Measurements from ENCODE around the gene POLR3C. TPM values are rescaled to one million over a fixed set of nuclear protein-coding genes. Genes with fewer than 3 reads are reported as not detected.

POLR3C gene, protein sequence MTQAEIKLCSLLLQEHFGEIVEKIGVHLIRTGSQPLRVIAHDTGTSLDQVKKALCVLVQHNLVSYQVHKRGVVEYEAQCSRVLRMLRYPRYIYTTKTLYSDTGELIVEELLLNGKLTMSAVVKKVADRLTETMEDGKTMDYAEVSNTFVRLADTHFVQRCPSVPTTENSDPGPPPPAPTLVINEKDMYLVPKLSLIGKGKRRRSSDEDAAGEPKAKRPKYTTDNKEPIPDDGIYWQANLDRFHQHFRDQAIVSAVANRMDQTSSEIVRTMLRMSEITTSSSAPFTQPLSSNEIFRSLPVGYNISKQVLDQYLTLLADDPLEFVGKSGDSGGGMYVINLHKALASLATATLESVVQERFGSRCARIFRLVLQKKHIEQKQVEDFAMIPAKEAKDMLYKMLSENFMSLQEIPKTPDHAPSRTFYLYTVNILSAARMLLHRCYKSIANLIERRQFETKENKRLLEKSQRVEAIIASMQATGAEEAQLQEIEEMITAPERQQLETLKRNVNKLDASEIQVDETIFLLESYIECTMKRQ
- total RNA-seq, result 42.5 and 47.0 TPM in 2 replicates

DNA sequence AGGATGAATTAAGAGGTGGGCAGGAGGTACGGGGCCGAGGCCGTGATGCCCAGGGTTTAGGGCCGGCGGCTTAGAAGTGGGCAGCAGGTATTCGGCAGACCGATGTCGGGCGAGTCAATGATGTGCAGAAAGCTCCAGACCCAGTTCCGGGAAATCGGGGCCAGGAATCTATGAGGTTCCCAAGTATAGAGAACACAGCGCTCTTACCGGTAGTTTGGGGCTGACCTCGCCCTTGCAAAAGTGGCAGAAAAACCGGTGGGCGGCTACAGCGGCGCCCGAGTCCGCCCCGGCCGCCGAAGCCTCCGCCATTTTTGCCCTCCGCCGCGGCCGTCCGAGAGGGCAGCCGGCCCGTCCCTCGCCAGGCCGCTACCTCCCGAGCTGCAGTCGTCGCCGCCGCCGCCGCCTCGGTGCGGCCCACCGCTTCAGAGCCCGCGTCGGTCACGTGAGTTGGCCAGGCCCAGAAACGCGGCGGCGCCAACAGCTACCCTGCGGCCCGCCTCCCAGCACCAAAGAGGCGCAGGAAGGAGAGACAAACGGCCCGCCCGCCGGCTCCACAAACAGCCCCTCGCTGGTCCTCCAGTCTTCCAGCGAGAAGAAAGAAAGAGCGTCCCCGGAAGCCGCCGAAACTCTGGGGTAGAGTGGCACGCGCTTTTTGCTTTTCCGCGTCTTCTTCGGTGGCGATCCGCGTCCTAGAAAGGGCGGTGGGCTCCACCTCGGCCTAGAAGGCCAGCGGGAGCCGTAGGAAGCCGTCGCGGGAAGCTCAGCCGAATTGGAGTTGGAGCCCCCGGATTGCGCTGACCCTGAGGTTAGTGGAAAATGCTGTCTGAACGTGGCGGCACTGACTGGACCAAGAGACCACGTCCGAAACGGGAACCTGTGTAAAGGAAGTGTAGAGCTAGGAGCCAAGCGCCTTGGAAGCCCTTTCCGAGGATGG, at the start of gene POLR3C, which contains the start of gene RNF115:
Gene POLR3C, plus strand, starts transcription at position 636 of the 934 bp plus-strand sequence. CDS start 1,577 bp downstream, outside the sequence.
Gene RNF115, minus strand, starts transcription at position 531 of the 934 bp plus-strand sequence. Its CDS starts 222 bp downstream, at position 309.

DNA sequence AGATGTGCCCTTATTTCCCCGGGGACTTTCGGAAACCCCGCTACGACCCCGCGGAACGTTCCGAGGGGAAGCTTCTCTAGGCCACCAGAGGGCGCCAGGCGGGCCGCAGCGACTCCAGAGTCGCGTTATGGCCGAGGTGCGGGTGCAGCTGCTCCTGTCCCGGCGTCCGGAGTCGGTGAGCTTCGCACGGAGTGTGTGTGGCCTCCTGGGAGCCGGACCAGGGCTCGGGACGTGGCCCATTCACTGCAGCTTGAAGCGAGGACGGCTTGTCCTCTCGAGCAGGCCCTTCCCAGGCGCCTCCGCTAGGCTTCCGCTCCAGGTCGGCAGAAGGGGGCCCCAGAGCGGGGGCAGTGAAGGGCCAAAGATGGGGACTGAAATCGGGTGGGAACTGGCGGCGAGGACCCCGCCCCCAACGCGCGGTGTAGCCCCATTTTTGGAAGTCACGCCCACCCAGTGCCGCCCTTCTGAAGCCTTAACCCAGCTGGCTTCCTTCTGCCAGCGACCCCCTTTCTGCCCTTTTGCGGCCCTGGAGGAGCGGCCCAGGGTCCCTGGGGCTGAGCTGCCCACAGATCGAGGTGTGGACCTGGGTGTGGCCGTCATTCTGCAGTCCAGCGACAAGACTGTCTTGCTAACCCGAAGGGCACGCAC, 21.6 kb downstream of the POLR3C start, which contains the start of gene NUDT17:
Gene NUDT17, plus strand, starts transcription at position 117 of the 648 bp plus-strand sequence. Its CDS starts 11 bp downstream, at position 128.

DNA sequence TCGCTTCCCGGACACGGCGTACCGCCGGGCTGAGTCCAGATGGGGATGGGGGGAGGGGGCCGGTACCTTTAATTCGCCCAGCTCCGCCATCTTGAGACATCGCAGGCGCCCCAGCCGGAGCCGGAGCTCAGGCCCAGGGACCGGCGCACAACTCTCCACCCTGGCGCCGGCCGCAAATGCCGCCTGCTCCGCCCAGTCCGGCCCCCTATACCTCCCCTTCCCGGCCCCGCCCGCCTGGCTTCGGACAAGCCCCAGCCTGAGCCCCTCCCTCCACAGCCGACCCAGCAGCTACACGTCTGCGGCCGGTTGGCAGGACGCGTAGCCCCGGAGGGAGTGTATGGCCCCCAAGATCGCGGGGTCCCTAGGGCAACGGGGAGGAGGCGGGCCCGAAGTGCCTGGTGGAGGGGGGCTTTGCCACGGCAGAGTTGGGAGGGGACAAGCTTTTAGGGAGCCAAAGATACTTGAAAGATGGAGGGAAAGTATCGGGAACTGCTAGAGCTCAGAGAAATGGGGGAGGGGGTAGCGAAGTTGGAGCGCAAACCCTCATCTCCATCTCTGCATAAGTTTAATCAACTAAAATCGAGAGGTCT, 35.0 kb downstream of the POLR3C start, which contains the start of gene PIAS3:
Gene PIAS3, minus strand, starts transcription at position 181 of the 590 bp plus-strand sequence. Its CDS starts 91 bp downstream, at position 90.

DNA sequence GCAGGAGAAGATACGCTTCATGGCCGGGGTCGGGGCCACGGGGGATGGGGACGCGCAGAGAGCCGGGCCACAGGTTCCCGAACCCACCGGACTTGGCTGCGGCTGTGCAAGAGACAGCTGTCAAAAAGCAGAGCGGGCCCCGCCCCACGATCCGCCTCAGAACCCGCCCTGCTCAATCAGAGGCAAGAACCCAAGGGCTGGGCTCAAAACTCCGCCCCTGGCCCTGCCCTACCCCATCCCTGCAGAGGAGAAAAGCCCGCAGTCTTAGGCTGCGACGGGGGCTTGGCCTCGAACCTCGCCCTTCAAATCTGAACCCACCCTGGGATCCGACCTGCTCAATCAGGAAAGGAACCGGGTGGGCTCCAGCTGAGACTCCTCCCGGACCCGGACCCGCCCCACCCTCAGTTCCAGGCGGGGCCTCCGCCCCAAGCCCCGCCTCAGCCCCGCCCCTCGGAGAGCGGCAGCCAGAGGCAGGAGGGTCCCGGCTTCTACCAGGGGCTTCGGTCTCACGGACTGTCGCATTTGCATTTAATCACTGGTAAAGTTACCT, 61.8 kb downstream of the POLR3C start, which contains the start of gene ANKRD35:
Gene ANKRD35, minus strand, starts transcription at position 129 of the 550 bp plus-strand sequence. Its CDS starts 108 bp downstream, at position 21.

Other genes with a start within 250 kb of the POLR3C start
- 25.4 and 59.0 TPM in 2 replicates for gene GPR89A, start 216.2 kb upstream of the POLR3C start, total RNA-seq
- gene PDZK1, start 116.8 kb upstream of the POLR3C start, total RNA-seq, result 0.53 and 2.0 TPM in 2 replicates
- not detected in 2 replicates for gene CD160, start 104.7 kb upstream of the POLR3C start, total RNA-seq
- 9.5 and 9.7 TPM in 2 replicates for gene RNF115, start 105 bp upstream of the POLR3C start, total RNA-seq
- gene NUDT17, start 21.4 kb downstream of the POLR3C start, total RNA-seq, result 7.3 and 10.1 TPM in 2 replicates
- 32.8 and 34.3 TPM in 2 replicates for gene PIAS3, start 34.9 kb downstream of the POLR3C start, total RNA-seq
- gene ANKRD35, start 61.7 kb downstream of the POLR3C start, total RNA-seq, result 4.8 and 5.5 TPM in 2 replicates
- 3.5 and 6.3 TPM in 2 replicates for gene ITGA10, start 85.8 kb downstream of the POLR3C start, total RNA-seq
- gene PEX11B, start 94.5 kb downstream of the POLR3C start, total RNA-seq, result 28.0 and 43.2 TPM in 2 replicates
- gene RBM8A, start 103.3 kb downstream of the POLR3C start, total RNA-seq, result 131 and 151 TPM in 2 replicates
- gene LIX1L, start 133.8 kb downstream of the POLR3C start, total RNA-seq, result 25.9 and 34.0 TPM in 2 replicates
- 1.1 and 6.1 TPM in 2 replicates for gene ANKRD34A, start 140.4 kb downstream of the POLR3C start, total RNA-seq
- gene POLR3GL, start 140.5 kb downstream of the POLR3C start, total RNA-seq, result 25.9 and 33.2 TPM in 2 replicates
- gene TXNIP, start 172.4 kb downstream of the POLR3C start, total RNA-seq, result 197 and 207 TPM in 2 replicates
- gene HJV, start 197.5 kb downstream of the POLR3C start, total RNA-seq, result not detected in 2 replicates